GM12874 (cell line): ENCODE data around the gene ARFGAP3.

Source experiments
- TF ChIP-seq, protein P1 (sequence below): IDR thresholded peaks from 2 replicates; pipeline ENCODE4 v1.5.1; 2011; ENCODE audit warnings: low read depth, mild to moderate bottlenecking, control low read depth, low read length, moderate library complexity; ENCODE audit not compliant: insufficient read depth

Gene ARFGAP3

DNA sequence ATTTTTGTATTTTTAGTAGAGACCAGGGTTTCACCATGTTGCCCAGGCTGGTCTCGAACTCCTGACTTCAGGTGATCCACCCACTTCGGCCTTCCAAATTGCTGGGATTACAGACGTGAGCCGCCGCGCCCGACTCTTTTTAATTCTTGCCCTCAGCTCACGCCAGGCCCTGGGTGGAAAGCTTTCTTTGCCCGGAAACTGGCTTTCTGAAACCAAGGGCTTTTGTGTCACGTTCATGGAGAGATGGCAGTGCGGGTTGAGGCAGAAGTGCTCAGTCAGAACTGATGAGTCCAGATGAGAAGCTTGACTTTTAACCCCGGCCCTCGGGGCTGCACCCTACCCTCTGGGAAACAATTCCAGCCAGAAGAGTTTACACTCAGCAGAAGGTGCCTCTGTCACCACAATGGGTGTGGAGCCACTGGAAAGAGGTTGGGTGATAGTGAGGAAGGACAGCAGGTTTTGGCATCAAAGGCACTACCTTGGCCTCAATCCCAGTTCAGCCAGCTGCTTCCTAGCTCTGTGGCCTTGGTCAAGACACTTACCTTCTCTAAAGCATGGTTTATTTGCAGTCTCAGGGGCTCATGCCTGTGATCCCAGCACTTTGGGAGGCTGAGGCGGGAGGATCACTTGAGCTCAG lies 890 bp upstream of the ARFGAP3 start:
- TF ChIP-seq, protein P1, sequence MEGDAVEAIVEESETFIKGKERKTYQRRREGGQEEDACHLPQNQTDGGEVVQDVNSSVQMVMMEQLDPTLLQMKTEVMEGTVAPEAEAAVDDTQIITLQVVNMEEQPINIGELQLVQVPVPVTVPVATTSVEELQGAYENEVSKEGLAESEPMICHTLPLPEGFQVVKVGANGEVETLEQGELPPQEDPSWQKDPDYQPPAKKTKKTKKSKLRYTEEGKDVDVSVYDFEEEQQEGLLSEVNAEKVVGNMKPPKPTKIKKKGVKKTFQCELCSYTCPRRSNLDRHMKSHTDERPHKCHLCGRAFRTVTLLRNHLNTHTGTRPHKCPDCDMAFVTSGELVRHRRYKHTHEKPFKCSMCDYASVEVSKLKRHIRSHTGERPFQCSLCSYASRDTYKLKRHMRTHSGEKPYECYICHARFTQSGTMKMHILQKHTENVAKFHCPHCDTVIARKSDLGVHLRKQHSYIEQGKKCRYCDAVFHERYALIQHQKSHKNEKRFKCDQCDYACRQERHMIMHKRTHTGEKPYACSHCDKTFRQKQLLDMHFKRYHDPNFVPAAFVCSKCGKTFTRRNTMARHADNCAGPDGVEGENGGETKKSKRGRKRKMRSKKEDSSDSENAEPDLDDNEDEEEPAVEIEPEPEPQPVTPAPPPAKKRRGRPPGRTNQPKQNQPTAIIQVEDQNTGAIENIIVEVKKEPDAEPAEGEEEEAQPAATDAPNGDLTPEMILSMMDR: no peak

DNA sequence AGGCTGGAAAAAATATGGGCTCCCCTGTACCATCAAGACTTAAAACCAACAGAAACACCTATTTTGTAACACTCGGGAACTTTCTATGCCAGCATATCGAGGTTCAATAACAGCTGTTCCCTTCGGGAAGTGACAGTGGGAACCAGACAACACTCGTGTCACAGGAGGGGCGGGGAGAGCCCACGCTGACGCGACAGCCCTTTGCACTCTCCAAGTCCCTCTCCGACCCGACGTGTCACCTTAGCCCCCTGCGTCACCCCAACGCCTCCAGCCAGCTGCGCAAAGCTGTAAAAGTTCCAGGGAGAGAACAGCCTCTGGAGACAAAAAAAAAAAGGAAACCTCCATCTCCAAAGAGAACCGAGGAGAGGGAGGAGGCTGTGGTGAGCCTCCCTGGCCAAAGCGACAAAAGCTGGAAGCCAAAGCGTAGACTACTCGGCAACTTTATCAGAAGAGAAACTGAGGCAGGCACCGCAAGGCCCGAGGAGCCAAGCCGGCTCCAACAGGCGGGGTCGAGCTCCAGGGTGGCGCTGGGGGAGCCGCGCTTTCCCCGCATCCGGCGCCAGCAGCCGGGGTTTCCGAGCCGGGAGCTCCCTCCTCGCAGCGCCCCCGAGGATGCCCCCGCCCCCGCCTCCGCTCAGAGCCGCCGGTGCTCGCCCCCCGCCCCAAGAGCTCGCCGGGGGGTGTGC lies 751 bp downstream of the ARFGAP3 start:
- TF ChIP-seq, protein P1: no peak

DNA sequence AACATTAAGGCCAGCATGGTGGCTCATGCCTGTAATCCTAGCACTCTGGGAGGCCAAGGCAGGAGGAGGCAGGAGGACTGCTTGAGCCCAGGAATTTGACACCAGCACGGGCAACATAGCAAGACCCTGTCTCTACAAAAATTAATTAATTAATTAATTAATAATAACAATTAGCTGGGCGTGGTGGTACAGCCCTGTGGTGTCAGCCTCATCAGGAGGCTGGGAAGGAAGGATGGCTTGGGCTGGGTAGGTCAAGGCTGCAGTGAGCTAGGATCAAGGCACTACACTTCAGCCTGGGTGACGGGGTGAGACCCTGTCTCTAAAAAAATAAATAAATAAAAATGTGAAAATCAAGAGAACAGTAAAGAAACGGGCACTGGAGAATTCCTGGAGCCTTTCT lies 1.4 kb downstream of the ARFGAP3 start:
- TF ChIP-seq, protein P1: no peak

DNA sequence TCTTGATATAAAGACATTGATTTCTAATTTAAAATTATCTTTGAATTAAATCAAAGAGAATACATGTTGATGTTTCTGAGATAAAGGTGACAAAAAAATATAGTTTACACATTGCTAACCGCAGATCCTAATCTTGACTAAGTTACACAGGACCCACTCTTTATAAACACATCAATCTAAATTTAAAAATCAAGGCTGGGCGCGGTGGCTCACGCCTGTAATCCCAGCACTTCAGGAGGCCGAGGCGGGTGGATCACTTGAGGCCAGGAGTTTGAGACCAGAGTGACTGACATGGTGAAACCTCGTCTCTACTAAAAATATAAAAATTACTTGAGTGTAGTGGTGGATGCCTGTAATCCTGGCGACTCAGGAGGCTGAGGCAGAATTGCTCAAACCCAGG lies 1.9 kb downstream of the ARFGAP3 start:
- TF ChIP-seq, protein P1: no peak

DNA sequence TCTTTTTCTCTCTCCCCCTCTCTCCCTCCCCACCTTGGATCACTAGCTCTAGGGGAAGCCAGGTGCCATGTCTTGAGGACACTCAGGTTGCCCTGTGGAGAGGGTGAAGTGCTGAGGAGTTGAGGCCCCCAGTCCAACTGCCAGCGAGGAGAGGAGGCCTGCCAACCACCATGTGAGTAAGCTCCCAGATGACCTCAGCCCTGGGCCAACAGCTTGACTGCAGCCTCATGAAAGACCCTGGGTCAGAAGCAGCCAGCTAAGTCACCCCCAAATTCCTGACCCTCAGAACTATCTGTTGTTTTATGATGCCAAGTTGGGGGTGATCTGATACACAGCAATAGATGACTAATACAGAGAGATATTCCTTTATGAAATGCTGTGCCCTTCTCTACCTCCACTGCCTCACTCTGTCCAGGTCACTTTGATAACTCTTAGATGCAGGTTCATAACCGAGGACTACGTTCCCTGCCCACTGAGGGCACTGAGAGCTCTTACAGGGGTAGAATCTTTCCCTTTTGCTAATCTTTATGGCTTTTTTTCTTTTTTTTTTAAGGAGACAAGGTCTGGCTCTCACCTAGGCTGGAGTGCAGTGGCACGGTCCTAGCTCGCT lies 8.0 kb downstream of the ARFGAP3 start:
- TF ChIP-seq, protein P1: no peak

DNA sequence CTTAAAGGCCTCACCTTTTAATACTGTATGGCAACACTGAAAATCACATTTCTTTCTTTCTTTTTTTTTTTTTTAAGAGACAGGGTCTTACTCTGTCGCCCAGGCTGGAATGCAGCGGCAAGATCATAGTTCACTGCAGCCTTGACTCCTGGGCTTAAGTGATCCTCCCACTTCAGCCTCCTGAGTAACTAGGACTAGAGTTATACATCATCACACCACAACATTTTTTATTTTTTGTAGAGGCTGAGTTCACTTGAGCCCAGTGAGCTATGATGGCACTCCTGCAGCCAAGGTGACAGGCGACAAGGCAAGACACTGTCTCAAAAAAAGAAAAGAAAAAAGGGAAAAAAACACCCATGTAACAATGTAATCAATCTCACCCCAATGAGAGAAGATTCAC lies 10.0 kb downstream of the ARFGAP3 start:
- TF ChIP-seq, protein P1: no peak

DNA sequence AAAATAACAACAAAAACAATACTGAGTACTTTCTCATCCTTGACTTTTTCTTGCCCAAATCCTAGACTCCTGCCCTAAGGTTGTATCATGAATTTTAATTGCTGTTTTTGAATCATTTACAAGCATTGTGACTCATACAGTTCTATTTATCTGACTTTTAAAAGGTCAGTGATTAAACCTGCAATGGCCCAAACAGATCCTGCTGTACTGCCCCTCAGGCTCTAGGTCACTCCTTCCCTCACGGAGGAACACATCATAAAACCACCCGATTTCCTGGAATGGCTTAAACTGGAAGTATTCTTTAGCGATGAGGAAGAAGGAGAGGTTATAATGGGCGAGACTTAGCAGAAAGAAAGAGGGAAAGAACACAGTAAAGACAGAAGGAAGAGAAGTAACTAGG lies 12.3 kb downstream of the ARFGAP3 start:
- TF ChIP-seq, protein P1: no peak
